Adrenal gland (tissue), 5 donors: ENCODE data around the gene AGAP6.
"Not testable (repeated sequence)": the region's sequence is repeated elsewhere in the genome, so short reads cannot be mapped to it uniquely, and the experiment has no call there.

Experiments
- CTCF ChIP-seq, 6 experiments: fragments of 450-650 bp in 4 of 6; fragments of 200-600 bp in 2 of 6; sonication (generic) in 1 of 6; IDR thresholded peaks; 1 replicate in 5 of 6; 2 replicates in 1 of 6; pipeline versions ENCODE4 v1.5.1 to v1.8.0; 2016 to 2021; ENCODE audit warnings: antibody characterized with exemption in 6 of 6, mild to moderate bottlenecking in 2 of 6, moderate library complexity in 1 of 6
- POLR2A ChIP-seq, 2 donors: fragments of 450-650 bp; IDR thresholded peaks; one replicate each; pipeline ENCODE4 v1.6.1; 2017; ENCODE audit warnings: antibody characterized with exemption in 2 of 2, mild to moderate bottlenecking in 2 of 2, moderate library complexity in 1 of 2
- donor health status: DM: no; HTN: no; CAD: no.

GRCh38 chr10:49952006-49952405 is 36.2 kb upstream of the AGAP6 start:
- TF ChIP-seq CTCF, POLR2A (IDR thresholded peaks at IDR 0.05): not testable (repeated sequence)
